ENCODE results near the gene FOXN1.
"Not testable (repeated sequence)": the region's sequence is repeated elsewhere in the genome, so short reads cannot be mapped to it uniquely, and the experiment has no call there.

FOXN1 gene

GRCh38 chr17:28573040-28573380 lies 66.9 kb downstream of the FOXN1 start:
- no peak for DNase-seq (ENCODE audit: low read depth in 2 of 2)

GRCh38 chr17:28573521-28573920 lies 67.4 kb downstream of the FOXN1 start:
- DNase-seq (ENCODE audit: low read depth in 2 of 2), result no peak

- no peak for DNase-seq (ENCODE audit: low read depth in 2 of 2)
Observed at GRCh38 chr17:28573966-28574480, 67.9 kb downstream of the FOXN1 start.

GRCh38 chr17:28574526-28574925 lies 68.4 kb downstream of the FOXN1 start:
- no peak for DNase-seq (ENCODE audit: low read depth in 2 of 2)

GRCh38 chr17:28575126-28575795 lies 69.1 kb downstream of the FOXN1 start:
- DNase-seq (ENCODE audit: low read depth in 2 of 2), result no peak

- DNase-seq (ENCODE audit: low read depth in 2 of 2), result not testable (repeated sequence)
Observed at GRCh38 chr17:28576016-28576415, 69.9 kb downstream of the FOXN1 start.

- DNase-seq (ENCODE audit: low read depth in 2 of 2), result peak; percentile 98 to 99
Observed at GRCh38 chr17:28576758-28577465, 70.8 kb downstream of the FOXN1 start, which contains the start of gene ALDOC. Gene ALDOC (minus strand): TSS chr17:28576895. CDS start chr17:28575532, 1,363 bp downstream.

GRCh38 chr17:28577466-28577824 lies 71.3 kb downstream of the FOXN1 start:
- no peak for DNase-seq (ENCODE audit: low read depth in 2 of 2)

GRCh38 chr17:28578246-28579195 lies 72.4 kb downstream of the FOXN1 start:
- no peak for DNase-seq (ENCODE audit: low read depth in 2 of 2)

- peak in 1 of 2 donors; percentile 13 for DNase-seq (ENCODE audit: low read depth in 2 of 2)
Observed at GRCh38 chr17:28579526-28579925, 73.4 kb downstream of the FOXN1 start.

- DNase-seq (ENCODE audit: low read depth in 2 of 2), result no peak
Observed at GRCh38 chr17:28580959-28581358, 74.8 kb downstream of the FOXN1 start.

- no peak for DNase-seq (ENCODE audit: low read depth in 2 of 2)
Observed at GRCh38 chr17:28582513-28582912, 76.4 kb downstream of the FOXN1 start.

GRCh38 chr17:28584434-28584833 lies 78.3 kb downstream of the FOXN1 start:
- DNase-seq (ENCODE audit: low read depth in 2 of 2), result no peak

- DNase-seq (ENCODE audit: low read depth in 2 of 2), result no peak
Observed at GRCh38 chr17:28585851-28586250, 79.7 kb downstream of the FOXN1 start.

Measured in stimulated activated CD8-positive, alpha-beta memory T cell treated with anti-CD3 and anti-CD28 coated beads, Interleukin-2, amount 100 ng/mL, for 48 hours (primary cell).